ENCODE measurements around the gene ZNF792. TPM values are rescaled to one million over a fixed set of nuclear protein-coding genes. Genes with fewer than 3 reads are reported as not detected.

ZNF792 gene
- total RNA-seq, 4 donors from 2014 or later: 7.3 to 17.3 (median 7.7) TPM

- no peak for TF ChIP-seq CTCF (IDR thresholded peaks at IDR 0.05; ENCODE audit: low read depth)
Measured at GRCh38 chr19:34994286-34994642, 30.2 kb upstream of the ZNF792 start.

DNA sequence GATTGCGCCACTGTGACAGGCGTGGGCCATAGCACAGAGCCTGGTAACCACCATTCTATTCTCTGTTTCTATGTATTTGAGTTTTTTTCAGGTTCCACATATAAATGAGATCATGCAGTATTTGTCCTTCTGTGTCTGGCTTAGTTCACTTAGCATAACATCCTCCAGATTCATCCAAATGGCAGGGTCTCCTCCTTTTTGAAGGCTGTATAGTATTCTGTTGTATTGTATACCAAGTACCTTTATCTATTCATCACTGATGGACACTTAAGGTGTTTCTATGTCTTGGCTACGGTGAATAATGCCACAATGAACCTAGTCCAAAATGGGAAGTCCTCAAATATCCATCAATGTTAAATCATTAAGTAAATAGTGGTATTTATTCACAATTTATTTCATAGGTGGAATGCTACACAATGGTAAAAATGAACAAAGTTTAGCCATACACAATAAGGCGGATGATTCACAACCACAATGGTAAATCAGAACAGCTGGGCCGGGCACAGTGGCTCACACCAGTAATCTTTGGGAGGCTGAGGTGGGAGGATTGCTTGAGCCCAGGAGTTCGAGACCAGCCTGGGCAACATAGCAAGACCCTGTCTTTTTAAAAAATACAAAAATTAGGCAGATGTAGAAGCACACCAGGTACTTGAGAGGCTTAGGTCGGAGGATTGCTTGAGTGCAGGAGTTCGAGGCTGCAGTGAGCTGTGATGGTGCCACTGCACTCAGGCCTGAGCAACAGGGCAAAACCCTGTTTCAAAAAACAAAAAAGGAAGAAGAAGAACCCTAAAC lies 27.7 kb upstream of the ZNF792 start:
- TF ChIP-seq CTCF (IDR thresholded peaks at IDR 0.05; ENCODE audit: low read depth): no peak

- TF ChIP-seq CTCF (IDR thresholded peaks at IDR 0.05; ENCODE audit: low read depth): no peak
Measured at GRCh38 chr19:34990578-34991192, 26.7 kb upstream of the ZNF792 start.

- no peak for TF ChIP-seq CTCF (IDR thresholded peaks at IDR 0.05; ENCODE audit: low read depth)
Measured at GRCh38 chr19:34989298-34989697, 25.3 kb upstream of the ZNF792 start.

DNA sequence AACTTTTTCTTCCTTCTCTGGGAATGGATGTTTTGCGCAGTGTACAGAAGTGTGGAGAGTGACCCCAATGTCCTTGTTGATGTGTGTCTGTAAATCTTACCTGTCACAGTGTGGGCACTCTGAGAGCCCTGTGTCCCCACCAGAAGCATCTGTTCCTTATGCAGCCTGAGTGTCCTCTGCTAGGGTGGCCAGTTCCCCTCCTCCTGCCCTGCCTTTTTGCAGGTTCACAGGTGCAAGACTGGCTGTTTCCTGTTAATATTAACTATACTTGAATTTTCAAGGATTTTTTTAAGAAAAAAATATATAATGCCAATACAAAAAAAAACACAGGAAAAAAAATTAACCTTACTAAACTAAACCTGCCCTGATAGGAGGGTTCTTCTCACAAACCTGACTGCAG lies 24.1 kb upstream of the ZNF792 start:
- no peak for TF ChIP-seq CTCF (IDR thresholded peaks at IDR 0.05; ENCODE audit: low read depth)

- TF ChIP-seq CTCF (IDR thresholded peaks at IDR 0.05; ENCODE audit: low read depth): no peak
Measured at GRCh38 chr19:34985249-34986022, 21.4 kb upstream of the ZNF792 start.

DNA sequence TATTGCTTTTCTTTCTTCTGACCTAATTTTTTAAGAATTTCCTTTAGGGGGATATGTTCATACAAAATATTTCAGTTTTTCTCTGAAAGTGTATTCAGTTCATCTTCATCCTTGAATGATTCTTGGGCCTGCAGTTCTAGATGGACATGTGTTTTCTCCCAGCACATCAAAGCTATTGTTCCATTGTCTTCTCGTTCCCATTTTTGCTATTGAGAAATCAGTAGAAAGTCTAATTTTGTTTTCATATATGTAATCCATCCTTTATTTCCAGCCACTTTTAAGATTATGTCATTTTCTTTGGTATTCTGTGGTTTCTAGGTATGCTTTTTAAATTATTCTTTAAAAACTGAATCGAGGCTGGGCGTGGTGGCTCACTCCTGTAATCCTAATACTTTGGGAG lies 20.3 kb upstream of the ZNF792 start:
- TF ChIP-seq CTCF (IDR thresholded peaks at IDR 0.05; ENCODE audit: low read depth): no peak
